HepG2 (cell line): Measurements from ENCODE around the gene MOB4. TPM values are rescaled to one million over a fixed set of nuclear protein-coding genes. Genes with fewer than 3 reads are reported as not detected.

Experiments
- CEBPB ChIP-seq: IDR thresholded peaks from 2 replicates; pipeline ENCODE4 v1.6.1; 2011; ENCODE audit warnings: low read depth, low read length, improper control_type of control experiment, borderline replicate concordance
- FOXA3 ChIP-seq: IDR thresholded peaks from 2 replicates; pipeline ENCODE4 v1.6.1; 2016; ENCODE audit warnings: missing genetic modification reagents, missing compliant biosample characterization
- IKZF4 ChIP-seq: sonication (generic); formaldehyde crosslinking; IDR thresholded peaks from 2 replicates; pipeline ENCODE4 v1.5.1; 2020; ENCODE audit warnings: borderline replicate concordance, mild to moderate bottlenecking, low read depth, missing genetic modification reagents; ENCODE audit errors: not compliant biosample characterization
- MTA3 ChIP-seq: sonication (generic); formaldehyde crosslinking; IDR thresholded peaks from 2 replicates; pipeline ENCODE4 v1.4.0; 2020; ENCODE audit warnings: missing genetic modification reagents
- NFIC ChIP-seq: IDR thresholded peaks from 2 replicates; pipeline ENCODE4 v1.6.1; 2012; ENCODE audit warnings: mild to moderate bottlenecking, low read length, inconsistent platforms
- NR2F1 ChIP-seq, 2 experiments: fragments of 450-650 bp in 1 of 2; formaldehyde crosslinking in 1 of 2; IDR thresholded peaks; 2 replicates each; pipeline versions ENCODE4 v1.5.0 to v1.6.1; 2016 to 2020; ENCODE audit warnings: mild to moderate bottlenecking in 1 of 2, missing compliant biosample characterization in 1 of 2, missing genetic modification reagents in 1 of 2, moderate library complexity in 1 of 2
- SIX1 ChIP-seq: sonication (generic); formaldehyde crosslinking; IDR thresholded peaks from 2 replicates; pipeline ENCODE4 v1.4.0; 2020; ENCODE audit warnings: missing genetic modification reagents, borderline replicate concordance
- TRAFD1 ChIP-seq: sonication (generic); formaldehyde crosslinking; IDR thresholded peaks from 2 replicates; pipeline ENCODE4 v1.5.1; 2020; ENCODE audit warnings: missing genetic modification reagents, mild to moderate bottlenecking, borderline replicate concordance
- ZFP82 ChIP-seq: sonication (generic); formaldehyde crosslinking; IDR thresholded peaks from 2 replicates; pipeline ENCODE4 v1.5.1; 2020; ENCODE audit warnings: mild to moderate bottlenecking, missing genetic modification reagents, borderline replicate concordance
- ZIK1 ChIP-seq: sonication (generic); formaldehyde crosslinking; IDR thresholded peaks from 2 replicates; pipeline ENCODE4 v1.5.0; 2020; ENCODE audit warnings: mild to moderate bottlenecking, low read depth, missing genetic modification reagents, borderline replicate concordance
- ZNF670 ChIP-seq: sonication (generic); formaldehyde crosslinking; IDR thresholded peaks from 2 replicates; pipeline ENCODE4 v1.8.0; 2022; ENCODE audit warnings: mild to moderate bottlenecking, missing genetic modification reagents, borderline replicate concordance
- ZNF782 ChIP-seq: sonication (generic); formaldehyde crosslinking; IDR thresholded peaks from 2 replicates; pipeline ENCODE4 v1.4.0; 2020; ENCODE audit warnings: missing genetic modification reagents, mild to moderate bottlenecking, borderline replicate concordance
- ZNF790 ChIP-seq: sonication (generic); formaldehyde crosslinking; IDR thresholded peaks from 2 replicates; pipeline ENCODE4 v1.8.0; 2022; ENCODE audit warnings: missing genetic modification reagents, mild to moderate bottlenecking, borderline replicate concordance
- polyA plus RNA-seq, 8 experiments: library from polyadenylated mRNA; depleted of rRNA in 3 of 8; stranded (reverse) in 7 of 8; unstranded in 1 of 8; fragments of >200 nt; fragmentation: Illumina TruSeq in 4 of 8; extraction: Trizol in 4 of 8; gene quantifications; 2 replicates each; pipeline versions ENCODE4 v1.2.1 to v1.2.3, GENCODE V29; 2011 to 2016; ENCODE audit warnings: low read depth in 4 of 8, missing spikeins in 1 of 8, mixed read lengths in 1 of 8; ENCODE audit not compliant: insufficient read depth in 1 of 8
- total RNA-seq, 5 experiments: library from RNA; depleted of rRNA; stranded (reverse); fragments of >200 nt; fragmentation: Illumina TruSeq; extraction: Trizol; gene quantifications; 2 replicates each; pipeline ENCODE4 v1.2.3, GENCODE V29; 2016; ENCODE audit warnings: low read depth in 1 of 5
- TF ChIP-seq, protein P1 (sequence below): sonication (generic); formaldehyde crosslinking; IDR thresholded peaks from 2 replicates; pipeline ENCODE4 v1.5.0; 2020; ENCODE audit warnings: mild to moderate bottlenecking, missing genetic modification reagents, borderline replicate concordance
- TF ChIP-seq, protein P2 (sequence below): fragments of 450-650 bp; IDR thresholded peaks from 2 replicates; pipeline ENCODE4 v1.6.1; 2017; ENCODE audit warnings: mild to moderate bottlenecking
- TF ChIP-seq, protein P3 (sequence below): sonication (generic); formaldehyde crosslinking; IDR thresholded peaks from 2 replicates; pipeline ENCODE4 v1.4.0; 2020; ENCODE audit warnings: missing genetic modification reagents

MOB4 gene
- total and polyA plus RNA-seq, 2 of the 13 experiments (the other 11 are each of a cell fraction or from before 2014, with no cell fraction given), result 35.7 to 38.6 TPM

GRCh38 chr2:197499594-197500502 lies 16.0 kb upstream of the MOB4 start, which contains the start of the genes HSPD1 and HSPE1 (continued):
- TF ChIP-seq, protein P1, sequence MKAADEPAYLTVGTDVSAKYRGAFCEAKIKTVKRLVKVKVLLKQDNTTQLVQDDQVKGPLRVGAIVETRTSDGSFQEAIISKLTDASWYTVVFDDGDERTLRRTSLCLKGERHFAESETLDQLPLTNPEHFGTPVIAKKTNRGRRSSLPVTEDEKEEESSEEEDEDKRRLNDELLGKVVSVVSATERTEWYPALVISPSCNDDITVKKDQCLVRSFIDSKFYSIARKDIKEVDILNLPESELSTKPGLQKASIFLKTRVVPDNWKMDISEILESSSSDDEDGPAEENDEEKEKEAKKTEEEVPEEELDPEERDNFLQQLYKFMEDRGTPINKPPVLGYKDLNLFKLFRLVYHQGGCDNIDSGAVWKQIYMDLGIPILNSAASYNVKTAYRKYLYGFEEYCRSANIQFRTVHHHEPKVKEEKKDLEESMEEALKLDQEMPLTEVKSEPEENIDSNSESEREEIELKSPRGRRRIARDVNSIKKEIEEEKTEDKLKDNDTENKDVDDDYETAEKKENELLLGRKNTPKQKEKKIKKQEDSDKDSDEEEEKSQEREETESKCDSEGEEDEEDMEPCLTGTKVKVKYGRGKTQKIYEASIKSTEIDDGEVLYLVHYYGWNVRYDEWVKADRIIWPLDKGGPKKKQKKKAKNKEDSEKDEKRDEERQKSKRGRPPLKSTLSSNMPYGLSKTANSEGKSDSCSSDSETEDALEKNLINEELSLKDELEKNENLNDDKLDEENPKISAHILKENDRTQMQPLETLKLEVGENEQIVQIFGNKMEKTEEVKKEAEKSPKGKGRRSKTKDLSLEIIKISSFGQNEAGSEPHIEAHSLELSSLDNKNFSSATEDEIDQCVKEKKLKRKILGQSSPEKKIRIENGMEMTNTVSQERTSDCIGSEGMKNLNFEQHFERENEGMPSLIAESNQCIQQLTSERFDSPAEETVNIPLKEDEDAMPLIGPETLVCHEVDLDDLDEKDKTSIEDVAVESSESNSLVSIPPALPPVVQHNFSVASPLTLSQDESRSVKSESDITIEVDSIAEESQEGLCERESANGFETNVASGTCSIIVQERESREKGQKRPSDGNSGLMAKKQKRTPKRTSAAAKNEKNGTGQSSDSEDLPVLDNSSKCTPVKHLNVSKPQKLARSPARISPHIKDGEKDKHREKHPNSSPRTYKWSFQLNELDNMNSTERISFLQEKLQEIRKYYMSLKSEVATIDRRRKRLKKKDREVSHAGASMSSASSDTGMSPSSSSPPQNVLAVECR (CRISPR knock-in tag), result peak; percentile 95
- TF ChIP-seq FOXA3 (CRISPR knock-in tag) (peak; percentile 69), ZNF670 (peak; percentile 93; the same call in 1 of the 2 replicates), SIX1 (CRISPR knock-in tag) (peak; percentile 29; the same call in 1 of the 2 replicates), ZFP82 (CRISPR knock-in tag) (peak; percentile 78), NFIC (peak; percentile 86; the same call in 1 of the 2 replicates), IKZF4 (CRISPR knock-in tag) (peak; percentile 55), CEBPB (no peak), NR2F1 (CRISPR knock-in tag; IDR thresholded peaks at IDR 0.05) (peak; percentile 25 to 85; a peak in 3 of 4 replicates), MTA3 (CRISPR knock-in tag) (0 out of 2 replicates have a peak, but pooled peaks have one; percentile 76), ZNF782 (CRISPR knock-in tag) (peak; percentile 99), ZNF790 (CRISPR knock-in tag) (peak; percentile 99), ZIK1 (CRISPR knock-in tag) (peak; percentile 98), TRAFD1 (CRISPR knock-in tag) (peak; percentile 94; the same call in 1 of the 2 replicates)
- TF ChIP-seq, protein P2, sequence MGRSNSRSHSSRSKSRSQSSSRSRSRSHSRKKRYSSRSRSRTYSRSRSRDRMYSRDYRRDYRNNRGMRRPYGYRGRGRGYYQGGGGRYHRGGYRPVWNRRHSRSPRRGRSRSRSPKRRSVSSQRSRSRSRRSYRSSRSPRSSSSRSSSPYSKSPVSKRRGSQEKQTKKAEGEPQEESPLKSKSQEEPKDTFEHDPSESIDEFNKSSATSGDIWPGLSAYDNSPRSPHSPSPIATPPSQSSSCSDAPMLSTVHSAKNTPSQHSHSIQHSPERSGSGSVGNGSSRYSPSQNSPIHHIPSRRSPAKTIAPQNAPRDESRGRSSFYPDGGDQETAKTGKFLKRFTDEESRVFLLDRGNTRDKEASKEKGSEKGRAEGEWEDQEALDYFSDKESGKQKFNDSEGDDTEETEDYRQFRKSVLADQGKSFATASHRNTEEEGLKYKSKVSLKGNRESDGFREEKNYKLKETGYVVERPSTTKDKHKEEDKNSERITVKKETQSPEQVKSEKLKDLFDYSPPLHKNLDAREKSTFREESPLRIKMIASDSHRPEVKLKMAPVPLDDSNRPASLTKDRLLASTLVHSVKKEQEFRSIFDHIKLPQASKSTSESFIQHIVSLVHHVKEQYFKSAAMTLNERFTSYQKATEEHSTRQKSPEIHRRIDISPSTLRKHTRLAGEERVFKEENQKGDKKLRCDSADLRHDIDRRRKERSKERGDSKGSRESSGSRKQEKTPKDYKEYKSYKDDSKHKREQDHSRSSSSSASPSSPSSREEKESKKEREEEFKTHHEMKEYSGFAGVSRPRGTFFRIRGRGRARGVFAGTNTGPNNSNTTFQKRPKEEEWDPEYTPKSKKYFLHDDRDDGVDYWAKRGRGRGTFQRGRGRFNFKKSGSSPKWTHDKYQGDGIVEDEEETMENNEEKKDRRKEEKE, result no peak
- TF ChIP-seq, protein P3, sequence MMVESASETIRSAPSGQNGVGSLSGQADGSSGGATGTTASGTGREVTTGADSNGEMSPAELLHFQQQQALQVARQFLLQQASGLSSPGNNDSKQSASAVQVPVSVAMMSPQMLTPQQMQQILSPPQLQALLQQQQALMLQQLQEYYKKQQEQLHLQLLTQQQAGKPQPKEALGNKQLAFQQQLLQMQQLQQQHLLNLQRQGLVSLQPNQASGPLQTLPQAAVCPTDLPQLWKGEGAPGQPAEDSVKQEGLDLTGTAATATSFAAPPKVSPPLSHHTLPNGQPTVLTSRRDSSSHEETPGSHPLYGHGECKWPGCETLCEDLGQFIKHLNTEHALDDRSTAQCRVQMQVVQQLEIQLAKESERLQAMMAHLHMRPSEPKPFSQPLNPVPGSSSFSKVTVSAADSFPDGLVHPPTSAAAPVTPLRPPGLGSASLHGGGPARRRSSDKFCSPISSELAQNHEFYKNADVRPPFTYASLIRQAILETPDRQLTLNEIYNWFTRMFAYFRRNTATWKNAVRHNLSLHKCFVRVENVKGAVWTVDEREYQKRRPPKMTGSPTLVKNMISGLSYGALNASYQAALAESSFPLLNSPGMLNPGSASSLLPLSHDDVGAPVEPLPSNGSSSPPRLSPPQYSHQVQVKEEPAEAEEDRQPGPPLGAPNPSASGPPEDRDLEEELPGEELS, result peak; percentile 74; the same call in 1 of the 2 replicates
